ENCODE results near the gene TAPT1. TPM values are rescaled to one million over a fixed set of nuclear protein-coding genes. Genes with fewer than 3 reads are reported as not detected.

Gene TAPT1
- total and polyA plus RNA-seq, 2 experiments from 2014 or later: 3.6 to 9.9 TPM

DNA sequence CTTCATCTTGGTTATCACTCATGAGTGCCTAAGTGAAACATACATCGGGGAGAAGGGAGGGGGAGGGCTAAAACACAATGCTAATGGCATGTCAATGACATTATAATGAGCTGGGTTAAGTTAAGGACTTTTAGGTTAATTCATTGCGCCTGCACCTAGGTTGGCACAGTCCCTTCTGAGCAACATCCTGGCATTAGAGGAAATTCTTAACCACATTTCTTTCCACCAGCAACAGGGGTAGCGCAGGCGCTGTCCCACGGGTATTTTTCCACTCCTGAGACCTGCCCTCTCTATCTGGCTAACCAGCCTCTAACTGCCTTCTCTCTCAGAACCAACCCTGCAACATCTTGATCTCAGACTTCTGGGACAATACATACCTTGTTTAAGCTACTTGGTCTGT is 103.5 kb downstream of the TAPT1 start (continued):
- TF ChIP-seq, protein P1, sequence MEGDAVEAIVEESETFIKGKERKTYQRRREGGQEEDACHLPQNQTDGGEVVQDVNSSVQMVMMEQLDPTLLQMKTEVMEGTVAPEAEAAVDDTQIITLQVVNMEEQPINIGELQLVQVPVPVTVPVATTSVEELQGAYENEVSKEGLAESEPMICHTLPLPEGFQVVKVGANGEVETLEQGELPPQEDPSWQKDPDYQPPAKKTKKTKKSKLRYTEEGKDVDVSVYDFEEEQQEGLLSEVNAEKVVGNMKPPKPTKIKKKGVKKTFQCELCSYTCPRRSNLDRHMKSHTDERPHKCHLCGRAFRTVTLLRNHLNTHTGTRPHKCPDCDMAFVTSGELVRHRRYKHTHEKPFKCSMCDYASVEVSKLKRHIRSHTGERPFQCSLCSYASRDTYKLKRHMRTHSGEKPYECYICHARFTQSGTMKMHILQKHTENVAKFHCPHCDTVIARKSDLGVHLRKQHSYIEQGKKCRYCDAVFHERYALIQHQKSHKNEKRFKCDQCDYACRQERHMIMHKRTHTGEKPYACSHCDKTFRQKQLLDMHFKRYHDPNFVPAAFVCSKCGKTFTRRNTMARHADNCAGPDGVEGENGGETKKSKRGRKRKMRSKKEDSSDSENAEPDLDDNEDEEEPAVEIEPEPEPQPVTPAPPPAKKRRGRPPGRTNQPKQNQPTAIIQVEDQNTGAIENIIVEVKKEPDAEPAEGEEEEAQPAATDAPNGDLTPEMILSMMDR (conservative IDR thresholded peaks at IDR 0.05; ENCODE audit: low read depth in 2 of 2): no peak
- TF ChIP-seq EZH2 (IDR thresholded peaks at IDR 0.05; ENCODE audit: low read depth, unreplicated experiment) (no peak), POLR2AphosphoS5 (IDR thresholded peaks at IDR 0.05; ENCODE audit: low read depth) (no peak)

DNA sequence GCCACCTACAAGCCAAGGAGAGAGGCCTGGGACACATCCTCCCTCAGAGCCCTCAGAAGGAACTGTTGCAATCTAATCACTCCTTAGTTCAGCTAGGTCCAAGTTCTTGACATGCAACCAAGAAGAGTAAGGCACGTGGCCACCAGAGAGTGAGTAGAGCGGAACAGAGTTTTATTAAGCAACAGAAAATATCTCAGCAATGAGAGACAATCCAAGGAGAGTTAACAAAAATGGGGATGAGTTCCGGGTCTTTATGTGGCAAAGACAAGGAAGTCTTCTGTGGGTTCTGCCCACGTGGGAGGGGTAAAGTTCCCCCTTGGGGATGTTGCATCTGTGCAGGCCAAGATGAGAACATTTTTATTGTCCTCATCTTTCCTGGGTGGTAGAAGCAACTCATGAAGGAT is 104.0 kb downstream of the TAPT1 start:
- H3K4me3 Mint-ChIP-seq: no peak overlapping the region
- H3K27me3 ChIP-seq (ENCODE audit: insufficient read depth): no peaks in the 10 kb centered on the region
- H3K36me3 ChIP-seq (ENCODE audit: insufficient read depth): no peaks in the 10 kb centered on the region
- H3K27ac ChIP-seq (ENCODE audit: low read depth): no peak overlapping the region
- no peak overlapping the region for H3K27ac Mint-ChIP-seq
- H3K4me2 ChIP-seq: no peak overlapping the region
- TF ChIP-seq, protein P2, sequence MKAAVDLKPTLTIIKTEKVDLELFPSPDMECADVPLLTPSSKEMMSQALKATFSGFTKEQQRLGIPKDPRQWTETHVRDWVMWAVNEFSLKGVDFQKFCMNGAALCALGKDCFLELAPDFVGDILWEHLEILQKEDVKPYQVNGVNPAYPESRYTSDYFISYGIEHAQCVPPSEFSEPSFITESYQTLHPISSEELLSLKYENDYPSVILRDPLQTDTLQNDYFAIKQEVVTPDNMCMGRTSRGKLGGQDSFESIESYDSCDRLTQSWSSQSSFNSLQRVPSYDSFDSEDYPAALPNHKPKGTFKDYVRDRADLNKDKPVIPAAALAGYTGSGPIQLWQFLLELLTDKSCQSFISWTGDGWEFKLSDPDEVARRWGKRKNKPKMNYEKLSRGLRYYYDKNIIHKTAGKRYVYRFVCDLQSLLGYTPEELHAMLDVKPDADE (IDR thresholded peaks at IDR 0.05): no peak
- TF ChIP-seq ZNF331 (CRISPR knock-in tag; IDR thresholded peaks at IDR 0.05; ENCODE audit: low read depth) (no peak), JUNB (IDR thresholded peaks at IDR 0.05; ENCODE audit: unreplicated experiment) (no peak)
- H3F3A ChIP-seq (replicated peaks; ENCODE audit: low read depth): no peaks in the 10 kb centered on the region
- no peak for ATAC-seq
- no peaks in the 10 kb centered on the region for H3K36me3 Mint-ChIP-seq (ENCODE audit: low read depth)
- no peaks in the 10 kb centered on the region for H3K4me1 ChIP-seq (ENCODE audit: insufficient read depth)
- 0 out of 2 replicates have a peak, but pooled peaks cover 6% of the 10 kb centered on the region for H3K9me2 ChIP-seq (ENCODE audit: insufficient read depth)
- no peak overlapping the region for H2AFZ ChIP-seq
- no peaks in the 10 kb centered on the region for H3K79me2 ChIP-seq (replicated peaks; ENCODE audit: insufficient read depth)
- H3K9me3 Mint-ChIP-seq: no peaks in the 10 kb centered on the region
- H4K20me1 ChIP-seq (replicated peaks; ENCODE audit: insufficient read depth): no peaks in the 10 kb centered on the region
- DNase-seq (ENCODE audit: low spot score): no peak
- H3K4me3 ChIP-seq: no peak overlapping the region
- H3K4me1 Mint-ChIP-seq: peaks cover 4% of the 10 kb centered on the region; the same call in 2 of the 3 replicates
- H3K27me3 Mint-ChIP-seq (ENCODE audit: insufficient read depth, low read depth, poor library complexity): peaks cover 14% of the 10 kb centered on the region

DNA sequence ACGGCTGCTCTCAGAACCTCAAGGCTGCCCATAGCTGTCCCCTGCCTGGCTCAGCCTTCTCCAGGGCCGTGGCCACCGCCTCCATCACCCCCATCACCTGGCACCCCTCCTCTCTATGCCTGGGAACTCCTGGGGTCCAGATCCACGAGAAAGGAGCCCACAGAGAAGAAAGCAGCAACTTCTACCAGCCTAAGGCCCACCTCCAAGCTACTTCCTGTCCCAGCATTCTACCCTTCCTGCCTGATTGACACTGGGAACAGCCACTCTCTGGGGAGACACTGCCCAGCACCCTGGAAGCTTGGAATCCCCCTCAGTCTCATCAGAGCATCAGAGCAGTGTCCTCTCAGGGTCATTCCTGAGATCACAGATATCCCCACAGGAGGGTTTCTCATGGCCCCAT is 105.6 kb downstream of the TAPT1 start:
- DNase-seq (ENCODE audit: low spot score) (peak; percentile 47), ATAC-seq (peak; percentile 65)
- Histone ChIP-seq H3K27ac (ENCODE audit: low read depth) (no peak overlapping the region), H3K27me3 (ENCODE audit: insufficient read depth) (no peaks in the 10 kb centered on the region), H3K79me2 (replicated peaks; ENCODE audit: insufficient read depth) (no peaks in the 10 kb centered on the region), H3K9me2 (ENCODE audit: insufficient read depth) (0 out of 2 replicates have a peak, but pooled peaks cover 6% of the 10 kb centered on the region), H3K36me3 (ENCODE audit: insufficient read depth) (no peaks in the 10 kb centered on the region), H3K4me1 (ENCODE audit: insufficient read depth) (no peaks in the 10 kb centered on the region), H3K4me2 (no peak overlapping the region), H3K4me3 (no peak overlapping the region), H4K20me1 (replicated peaks; ENCODE audit: insufficient read depth) (no peaks in the 10 kb centered on the region), H2AFZ (peak overlapping the region; percentile 59; the same call in 1 of the 2 replicates), H3F3A (replicated peaks; ENCODE audit: low read depth) (no peaks in the 10 kb centered on the region)
- Mint-ChIP-seq H3K27ac (no peak overlapping the region), H3K9me3 (no peaks in the 10 kb centered on the region), H3K4me3 (no peak overlapping the region), H3K27me3 (ENCODE audit: insufficient read depth, low read depth, poor library complexity) (peaks cover 11% of the 10 kb centered on the region), H3K4me1 (peaks cover under 1% of the 10 kb centered on the region; the same call in 2 of the 3 replicates), H3K36me3 (ENCODE audit: low read depth) (no peaks in the 10 kb centered on the region)
- TF ChIP-seq, protein P2 (IDR thresholded peaks at IDR 0.05): no peak
- no peak for TF ChIP-seq EZH2phosphoT487 (IDR thresholded peaks at IDR 0.05; ENCODE audit: unreplicated experiment)

Data from GM23338 (cell line).